ENCODE measurements around the gene CYB5B.

- TF ChIP-seq POLR2AphosphoS5 (IDR thresholded peaks at IDR 0.05; ENCODE audit: insufficient read depth, low read depth, low read length) (no peak), MAX (IDR thresholded peaks at IDR 0.05; ENCODE audit: insufficient read depth, insufficient read length) (no peak), CTCF (IDR thresholded peaks at IDR 0.05; ENCODE audit: extremely low read depth in 1 of 2, insufficient read depth in 1 of 2, low read depth in 1 of 2, low read length in 2 of 2) (no peak), EZH2 (IDR thresholded peaks at IDR 0.05; ENCODE audit: borderline replicate concordance, low read depth, low read length, severe bottlenecking) (no peak)
Measured at GRCh38 chr16:69438465-69438864, 14.0 kb downstream of the CYB5B start.

All from endothelial cell of umbilical vein (primary cell).